ENCODE measurements around the gene SNTG2. TPM values are rescaled to one million over a fixed set of nuclear protein-coding genes. Genes with fewer than 3 reads are reported as not detected.

The SNTG2 gene
- total RNA-seq, 1 donor from 2014 or later = not detected

DNA sequence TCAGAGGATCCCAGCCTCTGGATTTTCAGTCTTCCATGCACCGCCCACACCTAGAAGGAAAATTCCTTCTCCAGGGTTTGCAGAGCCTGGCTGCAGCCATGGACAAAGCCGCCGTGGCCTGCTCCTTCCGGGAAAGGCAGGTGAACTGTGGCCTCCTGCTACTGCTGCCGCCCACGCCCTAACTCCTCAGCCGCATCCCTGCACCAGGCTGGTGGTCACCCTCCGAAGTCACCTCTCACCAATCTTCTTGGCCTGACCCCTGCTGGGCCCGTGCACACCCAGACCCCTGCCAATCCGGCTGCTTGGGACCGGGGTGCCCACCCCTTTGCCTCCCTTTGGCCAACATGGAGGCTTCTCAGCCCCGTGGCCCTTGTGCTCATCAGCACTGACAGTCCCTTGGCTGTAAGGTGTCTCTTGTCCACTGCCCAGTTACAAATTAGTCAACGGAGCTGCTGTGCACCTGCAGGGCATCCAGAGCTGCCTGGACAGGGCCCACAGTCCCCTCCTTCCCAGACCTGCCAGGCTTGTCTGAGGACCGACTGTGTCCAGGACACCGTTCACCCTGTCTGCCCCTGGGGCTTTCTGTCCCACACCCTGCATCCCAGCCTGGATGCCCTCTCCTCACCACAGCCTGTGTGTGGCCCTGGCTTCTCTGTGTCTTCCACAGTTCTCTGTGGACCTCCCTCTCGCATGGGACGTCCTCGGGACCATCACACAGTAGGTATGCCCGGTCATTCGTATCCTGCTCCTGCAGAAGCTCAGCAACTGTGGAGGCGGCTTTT lies 332.6 kb downstream of the SNTG2 start:
- Mint-ChIP-seq H3K36me3 (ENCODE audit: low read depth) (no peaks in the 10 kb centered on the region), H3K4me3 (no peak overlapping the region), H3K27ac (no peak overlapping the region), H3K4me1 (no peaks in the 10 kb centered on the region), H3K9me3 (no peaks in the 10 kb centered on the region), H3K27me3 (no peaks in the 10 kb centered on the region)
- no peak for DNase-seq
- intact Hi-C loops (cut with micrococcal nuclease) = no loop called here

DNA sequence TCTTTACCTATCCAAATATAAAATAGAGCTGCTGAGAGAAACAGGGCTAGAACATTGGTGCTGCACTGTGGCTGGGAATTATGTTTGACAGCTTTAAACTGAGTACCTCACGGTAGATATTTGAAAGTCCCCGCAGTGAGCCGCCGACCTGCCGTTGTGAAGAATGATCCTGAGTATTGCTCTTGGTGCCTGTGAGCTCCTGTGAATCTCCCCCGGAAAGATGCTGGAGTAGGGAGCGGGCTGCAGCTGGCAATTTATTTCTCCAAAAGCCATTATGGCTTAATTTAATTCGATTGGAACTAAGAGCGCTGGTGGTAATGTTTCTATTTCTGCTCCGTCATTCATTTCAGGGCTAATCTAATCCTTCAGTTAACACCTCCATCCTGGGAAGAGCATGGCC lies 333.2 kb downstream of the SNTG2 start:
- Mint-ChIP-seq H3K9me3 (no peaks in the 10 kb centered on the region), H3K36me3 (ENCODE audit: low read depth) (no peaks in the 10 kb centered on the region), H3K4me1 (no peaks in the 10 kb centered on the region), H3K27ac (no peak overlapping the region), H3K27me3 (no peaks in the 10 kb centered on the region), H3K4me3 (no peak overlapping the region)
- intact Hi-C loops (cut with micrococcal nuclease) = no loop called here
- no peak for DNase-seq

DNA sequence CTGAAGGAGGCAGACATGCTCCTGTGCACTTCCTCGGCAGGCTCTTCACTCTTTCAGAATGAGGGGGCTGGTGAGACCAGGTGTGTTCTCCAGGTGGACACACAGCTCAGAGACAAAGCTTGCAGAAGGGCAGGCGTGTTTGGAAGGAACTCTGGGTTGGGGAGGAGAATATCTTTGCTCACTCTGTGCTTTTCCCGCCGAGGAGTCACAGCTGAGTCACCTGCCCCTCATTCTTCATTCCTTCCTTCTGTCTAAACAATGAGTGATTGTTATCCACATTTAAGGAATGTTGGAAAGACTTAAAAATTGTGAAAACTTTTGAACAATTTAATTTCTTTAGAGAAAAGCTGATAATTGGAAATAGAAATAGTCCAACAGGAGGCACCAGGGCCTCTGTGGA lies 336.3 kb downstream of the SNTG2 start:
- H3K9me3 Mint-ChIP-seq = no peaks in the 10 kb centered on the region
- DNase-seq = no peak
- H3K27ac Mint-ChIP-seq = no peak overlapping the region
- H3K36me3 Mint-ChIP-seq (ENCODE audit: low read depth) = no peaks in the 10 kb centered on the region
- H3K4me1 Mint-ChIP-seq = no peaks in the 10 kb centered on the region
- intact Hi-C loops (cut with micrococcal nuclease) = no loop called here
- H3K4me3 Mint-ChIP-seq = no peak overlapping the region
- H3K27me3 Mint-ChIP-seq = no peaks in the 10 kb centered on the region

DNA sequence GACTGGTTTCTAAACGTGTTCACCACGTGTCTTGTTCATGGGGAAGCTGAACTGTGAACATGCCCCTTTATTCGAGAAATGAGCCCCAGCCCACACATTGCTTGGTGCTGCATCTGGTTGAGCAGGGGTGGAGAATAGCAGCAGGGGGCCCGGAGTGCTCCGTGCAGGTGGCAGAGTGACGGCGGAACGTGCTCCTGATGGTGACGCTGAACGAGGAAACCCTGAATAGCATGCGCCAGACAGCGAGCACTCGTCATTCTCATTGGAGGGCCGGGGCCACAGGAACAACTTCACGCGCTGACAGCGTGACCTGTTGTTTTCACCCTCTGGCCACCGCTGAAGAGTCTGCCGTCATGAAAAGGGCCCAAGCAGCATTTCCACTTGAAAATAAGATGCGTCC lies 336.8 kb downstream of the SNTG2 start:
- intact Hi-C loops (cut with micrococcal nuclease) = no loop called here
- no peaks in the 10 kb centered on the region for H3K4me1 Mint-ChIP-seq
- no peaks in the 10 kb centered on the region for H3K9me3 Mint-ChIP-seq
- no peak for DNase-seq
- H3K36me3 Mint-ChIP-seq (ENCODE audit: low read depth) = no peaks in the 10 kb centered on the region
- H3K4me3 Mint-ChIP-seq = no peak overlapping the region
- H3K27ac Mint-ChIP-seq = no peak overlapping the region
- no peaks in the 10 kb centered on the region for H3K27me3 Mint-ChIP-seq

DNA sequence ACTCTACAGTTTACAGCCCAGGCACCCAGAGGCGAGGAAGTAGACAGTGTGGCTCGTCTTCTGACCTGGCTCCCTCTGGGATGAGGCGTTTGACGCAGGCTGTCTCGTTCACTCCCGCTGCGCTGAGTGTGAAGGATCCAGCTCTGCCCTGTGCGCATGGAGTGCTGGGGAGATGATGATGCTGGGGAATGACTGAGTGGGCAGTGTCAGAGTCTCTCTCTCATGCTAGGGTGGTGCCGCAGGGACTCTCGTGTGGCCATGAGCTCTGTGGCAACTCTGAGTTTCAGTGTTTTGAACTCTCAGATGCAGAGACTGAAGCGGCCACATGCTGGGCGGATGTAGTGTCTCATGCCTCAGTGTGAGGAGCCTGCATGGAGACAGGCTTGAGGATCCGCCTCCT lies 344.3 kb downstream of the SNTG2 start:
- Mint-ChIP-seq H3K4me3 (no peak overlapping the region), H3K36me3 (ENCODE audit: low read depth) (no peaks in the 10 kb centered on the region), H3K4me1 (no peaks in the 10 kb centered on the region), H3K27me3 (no peaks in the 10 kb centered on the region), H3K27ac (no peak overlapping the region), H3K9me3 (no peaks in the 10 kb centered on the region)
- intact Hi-C loops (cut with micrococcal nuclease) = no loop called here
- DNase-seq = no peak

DNA sequence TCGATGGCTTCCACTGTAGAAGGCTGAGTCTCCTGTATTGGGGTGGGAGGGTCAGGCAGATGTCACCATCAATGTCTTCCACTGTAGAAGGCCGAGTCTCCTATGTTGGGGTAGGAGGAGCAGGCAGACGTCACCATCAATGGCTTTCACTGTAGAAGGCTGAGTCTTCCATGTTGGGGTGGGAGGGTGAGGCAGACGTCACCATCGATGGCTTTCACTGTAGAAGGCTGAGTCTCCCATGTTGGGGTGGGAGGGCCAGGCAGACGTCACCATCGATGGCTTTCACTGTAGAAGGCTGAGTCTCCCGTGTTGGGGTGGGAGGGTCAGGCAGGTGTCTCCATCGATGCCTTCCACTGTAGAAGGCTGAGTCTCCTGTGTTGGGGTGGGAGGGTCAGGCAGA lies 345.1 kb downstream of the SNTG2 start:
- intact Hi-C loops (cut with micrococcal nuclease) = no loop called here
- Mint-ChIP-seq H3K27ac (no peak overlapping the region), H3K4me3 (no peak overlapping the region), H3K36me3 (ENCODE audit: low read depth) (no peaks in the 10 kb centered on the region), H3K27me3 (no peaks in the 10 kb centered on the region), H3K4me1 (no peaks in the 10 kb centered on the region), H3K9me3 (no peaks in the 10 kb centered on the region)
- no peak for DNase-seq

DNA sequence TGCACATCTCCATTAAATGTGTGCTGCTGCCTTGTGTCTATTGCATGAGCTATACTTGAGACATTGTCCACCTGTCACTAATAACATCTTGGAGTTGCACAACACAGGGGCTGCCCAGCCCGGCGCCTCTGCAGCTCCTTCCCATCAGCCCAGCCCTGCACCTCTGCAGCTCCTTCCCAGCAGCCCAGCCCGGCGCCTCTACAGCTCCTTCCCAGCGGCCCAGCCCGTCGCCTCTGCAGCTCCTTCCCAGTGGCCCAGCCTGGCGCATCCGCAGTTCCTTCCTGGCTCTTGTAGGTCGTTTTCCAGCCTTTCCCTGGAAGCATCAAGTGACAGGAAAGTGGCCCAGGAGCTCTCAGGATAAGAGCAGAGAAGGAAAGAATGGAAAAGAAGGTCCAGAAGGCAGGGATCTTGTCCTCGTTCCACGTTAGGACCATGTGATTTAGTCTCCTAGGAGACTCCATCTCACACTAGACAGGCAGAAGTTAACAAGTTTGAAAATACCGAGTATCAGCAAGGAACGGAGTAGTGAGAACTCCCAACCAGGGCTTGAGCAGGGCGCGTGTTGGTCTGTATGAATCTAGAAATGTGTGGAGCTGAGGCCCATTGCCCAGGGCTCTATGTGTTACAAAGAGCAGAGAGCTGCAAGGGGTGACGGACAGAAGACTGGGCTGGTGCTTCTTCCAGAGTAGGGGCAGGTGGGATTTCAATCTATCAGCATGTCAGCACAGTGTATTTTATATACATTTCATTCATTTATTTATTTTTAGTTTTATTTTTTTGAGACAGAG lies 346.9 kb downstream of the SNTG2 start:
- Mint-ChIP-seq H3K27me3 (no peaks in the 10 kb centered on the region), H3K9me3 (no peaks in the 10 kb centered on the region), H3K27ac (no peak overlapping the region), H3K4me3 (no peak overlapping the region), H3K36me3 (ENCODE audit: low read depth) (no peaks in the 10 kb centered on the region), H3K4me1 (no peaks in the 10 kb centered on the region)
- DNase-seq = no peak
- intact Hi-C loops (cut with micrococcal nuclease) = no loop called here

DNA sequence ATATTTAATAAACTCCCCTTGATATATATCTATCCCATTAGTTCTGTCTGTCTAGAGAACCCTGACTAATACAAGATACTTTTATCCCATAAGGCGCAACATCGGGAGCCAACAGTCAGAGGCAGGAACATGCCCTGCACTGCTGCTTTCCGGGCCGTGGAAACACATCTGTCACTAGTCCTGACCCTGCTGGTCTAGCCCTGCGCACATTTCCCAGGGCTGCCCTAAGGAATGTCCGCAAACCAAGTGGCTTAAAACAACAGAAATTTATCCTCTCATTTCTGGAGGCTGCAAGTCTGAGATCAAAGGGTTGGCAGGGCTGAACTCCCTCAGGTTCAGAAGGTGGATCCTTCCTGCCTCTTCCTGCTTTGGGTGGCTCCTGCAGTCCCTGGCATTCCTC lies 348.4 kb downstream of the SNTG2 start:
- Mint-ChIP-seq H3K4me1 (no peaks in the 10 kb centered on the region), H3K9me3 (no peaks in the 10 kb centered on the region), H3K27ac (no peak overlapping the region), H3K36me3 (ENCODE audit: low read depth) (no peaks in the 10 kb centered on the region), H3K4me3 (no peak overlapping the region), H3K27me3 (no peaks in the 10 kb centered on the region)
- intact Hi-C loops (cut with micrococcal nuclease) = no loop called here
- no peak for DNase-seq

DNA sequence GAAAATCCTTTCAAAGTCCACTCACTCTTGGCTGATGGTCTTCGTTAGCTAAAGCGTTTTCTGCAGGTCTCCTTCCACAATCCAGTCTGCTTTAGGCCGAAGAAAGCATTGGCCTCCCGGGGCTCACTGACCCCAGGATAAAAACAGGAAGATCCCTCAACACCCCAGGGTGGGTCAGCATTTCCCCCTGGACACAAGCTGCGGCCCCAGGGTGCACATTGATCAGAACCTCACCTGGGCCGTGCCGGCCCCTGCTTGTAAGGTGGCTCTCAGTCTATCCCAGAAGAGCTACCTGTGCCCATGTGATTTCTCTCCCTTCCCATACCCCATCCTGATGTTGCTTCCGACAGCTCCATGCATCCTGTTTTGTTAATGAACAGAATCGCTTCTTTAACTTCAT lies 349.6 kb downstream of the SNTG2 start:
- intact Hi-C loops (cut with micrococcal nuclease) = no loop called here

DNA sequence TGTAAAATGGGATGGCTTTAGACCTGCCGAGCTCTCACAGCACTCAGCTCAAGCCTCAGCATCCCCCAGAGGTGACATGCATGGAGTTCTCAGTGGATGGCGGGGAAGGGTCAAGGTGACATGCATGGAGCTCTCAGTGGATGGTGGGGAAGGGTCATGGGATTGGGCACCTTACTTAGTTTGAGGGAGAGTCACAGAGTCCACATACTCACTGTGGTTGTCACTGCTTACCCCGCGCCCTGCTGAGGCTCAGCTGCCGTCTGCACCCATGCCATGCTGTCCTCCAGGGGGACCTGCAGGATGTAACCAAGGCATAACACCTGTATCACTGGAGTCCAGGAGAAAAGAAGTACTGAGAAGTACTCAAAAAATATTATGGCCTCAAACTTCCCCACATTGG lies 350.4 kb downstream of the SNTG2 start:
- Mint-ChIP-seq H3K4me1 (no peaks in the 10 kb centered on the region), H3K36me3 (ENCODE audit: low read depth) (no peaks in the 10 kb centered on the region), H3K27me3 (no peaks in the 10 kb centered on the region), H3K4me3 (no peak overlapping the region), H3K27ac (no peak overlapping the region), H3K9me3 (no peaks in the 10 kb centered on the region)
- no peak for DNase-seq
- intact Hi-C loops (cut with micrococcal nuclease) = no loop called here

More for the DNA sequence above, 349.6 kb downstream of the SNTG2 start:
- H3K36me3 Mint-ChIP-seq (ENCODE audit: low read depth) = no peaks in the 10 kb centered on the region
- H3K27ac Mint-ChIP-seq = no peak overlapping the region
- no peaks in the 10 kb centered on the region for H3K4me1 Mint-ChIP-seq
- H3K4me3 Mint-ChIP-seq = no peak overlapping the region
- H3K27me3 Mint-ChIP-seq = no peaks in the 10 kb centered on the region
- H3K9me3 Mint-ChIP-seq = no peaks in the 10 kb centered on the region
- DNase-seq = no peak

DNA sequence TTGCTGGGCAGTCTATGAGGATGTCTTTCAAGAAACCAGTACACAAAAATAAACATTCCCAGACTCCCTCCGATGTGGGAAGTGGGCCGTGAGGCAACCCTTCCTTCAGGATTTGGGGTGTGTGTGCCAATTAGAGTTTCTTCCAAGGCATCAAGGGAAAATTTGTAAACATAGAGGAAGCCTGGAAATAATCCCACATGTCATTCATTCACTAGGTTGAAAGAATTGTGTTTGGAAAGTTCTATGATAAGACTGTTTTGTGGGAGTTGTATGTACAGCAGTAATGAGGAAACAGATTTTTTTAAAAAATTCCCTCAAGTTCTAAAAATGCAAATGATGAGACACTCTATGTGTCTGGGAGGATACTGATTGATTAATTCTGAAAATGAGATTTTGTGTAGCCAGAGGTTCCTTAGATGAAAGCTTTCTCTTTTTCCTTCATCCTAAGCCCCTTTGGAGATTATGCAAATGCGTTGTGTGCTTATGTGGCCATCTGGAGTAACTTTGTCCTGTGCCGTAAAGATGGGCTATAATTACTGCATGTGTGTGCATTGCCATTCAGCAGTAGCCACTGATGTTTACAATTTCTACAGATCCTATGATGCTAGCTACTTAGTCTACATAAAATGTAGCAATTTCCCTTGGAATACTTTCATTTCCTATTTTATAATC lies 354.8 kb downstream of the SNTG2 start:
- no peak overlapping the region for H3K27ac Mint-ChIP-seq
- no peak for DNase-seq
- no peaks in the 10 kb centered on the region for H3K36me3 Mint-ChIP-seq (ENCODE audit: low read depth)
- no peaks in the 10 kb centered on the region for H3K4me1 Mint-ChIP-seq
- no peaks in the 10 kb centered on the region for H3K9me3 Mint-ChIP-seq
- intact Hi-C loops (cut with micrococcal nuclease) = no loop called here
- H3K4me3 Mint-ChIP-seq = no peak overlapping the region
- no peaks in the 10 kb centered on the region for H3K27me3 Mint-ChIP-seq

DNA sequence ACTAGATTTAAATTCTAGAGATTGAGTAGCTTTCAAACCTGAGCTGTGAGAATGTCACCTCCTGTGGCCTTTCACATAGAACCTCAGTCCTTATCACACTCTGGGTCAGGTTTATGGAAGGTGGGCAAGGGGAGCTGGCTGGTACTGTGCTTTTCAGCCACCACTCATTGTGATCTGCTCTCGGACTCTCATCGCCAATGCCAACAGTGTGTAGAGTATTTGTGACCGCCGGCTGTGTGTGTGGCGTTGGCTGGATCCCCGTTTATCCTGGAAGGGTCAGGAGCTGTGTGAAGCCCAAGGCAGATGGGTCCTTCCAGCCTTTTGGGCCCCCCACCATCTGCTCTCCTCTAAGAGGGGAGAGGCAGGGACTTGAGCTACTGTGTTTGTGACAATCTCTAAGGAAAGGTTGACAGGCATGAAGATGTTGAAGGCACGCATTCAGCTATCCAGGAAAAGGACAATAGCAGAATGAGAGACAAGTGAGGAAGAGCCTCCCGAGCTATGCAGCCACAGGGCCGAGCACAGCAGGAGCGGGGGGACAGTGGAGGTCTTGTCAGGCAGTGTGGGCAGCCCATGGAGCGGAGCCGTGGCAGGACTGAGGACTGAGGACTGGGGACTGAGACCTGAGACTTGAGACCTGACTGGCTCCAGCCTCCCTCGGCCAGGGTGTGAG lies 355.5 kb downstream of the SNTG2 start:
- Mint-ChIP-seq H3K36me3 (ENCODE audit: low read depth) (no peaks in the 10 kb centered on the region), H3K27me3 (no peaks in the 10 kb centered on the region), H3K27ac (no peak overlapping the region), H3K4me1 (no peaks in the 10 kb centered on the region), H3K9me3 (no peaks in the 10 kb centered on the region), H3K4me3 (no peak overlapping the region)
- intact Hi-C loops (cut with micrococcal nuclease) = no loop called here
- DNase-seq = no peak

DNA sequence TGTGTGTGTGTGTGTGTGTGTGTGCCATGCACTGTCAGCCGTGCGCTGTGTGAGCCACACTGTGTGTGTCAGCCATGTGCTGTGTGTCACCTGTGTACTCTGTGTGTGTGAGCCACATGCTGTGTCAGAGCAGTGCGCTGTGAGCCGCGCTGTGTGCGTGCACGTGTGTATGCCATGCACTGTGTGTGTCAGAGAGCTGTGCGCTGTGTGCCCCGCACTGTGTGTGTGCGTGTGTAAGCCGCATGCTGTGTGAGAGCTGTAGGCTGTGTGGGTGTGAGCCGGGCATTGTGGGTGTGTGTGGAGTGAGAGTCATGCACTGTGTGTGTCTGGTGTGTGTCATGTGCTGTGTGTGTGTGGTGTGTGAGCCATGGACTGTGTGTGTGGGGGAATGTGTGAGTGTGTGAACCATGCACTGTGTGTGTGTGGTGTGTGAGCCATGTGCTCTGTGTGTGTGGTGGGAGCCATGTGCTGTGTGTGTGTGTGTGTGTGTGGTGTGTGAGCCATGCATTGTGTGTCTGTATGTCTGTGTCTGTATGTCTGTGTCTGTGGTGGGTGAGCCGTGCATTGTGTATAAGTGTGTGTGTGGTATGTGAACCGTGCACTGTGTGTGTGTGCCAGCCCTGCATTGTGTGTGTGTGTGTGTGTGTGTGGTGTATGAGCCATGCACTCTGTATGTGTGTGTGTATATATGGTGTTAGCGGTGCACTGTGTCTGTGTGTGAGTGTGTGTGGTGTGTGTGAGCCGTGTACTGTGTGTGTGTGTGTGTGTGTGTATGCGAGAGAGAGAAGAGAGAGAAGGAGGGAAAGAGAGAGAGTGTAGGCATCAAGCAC lies 356.3 kb downstream of the SNTG2 start:
- intact Hi-C loops (cut with micrococcal nuclease) = no loop called here
- Mint-ChIP-seq H3K9me3 (no peaks in the 10 kb centered on the region), H3K4me3 (no peak overlapping the region), H3K36me3 (ENCODE audit: low read depth) (no peaks in the 10 kb centered on the region), H3K27ac (no peak overlapping the region), H3K27me3 (no peaks in the 10 kb centered on the region), H3K4me1 (no peaks in the 10 kb centered on the region)
- no peak for DNase-seq
